Activated CD8-positive, alpha-beta memory T cell treated with anti-CD3 and anti-CD28 coated beads, Interleukin-2, amount 50 U/mL, for 24 hours (primary cell): ENCODE data around the gene SERPINB5.

Experiments
- DNase-seq: peaks from one replicate; pipeline ENCODE4 v3.0.0-alpha.2; 2020; ENCODE audit errors: extremely low read depth

Gene SERPINB5

DNA sequence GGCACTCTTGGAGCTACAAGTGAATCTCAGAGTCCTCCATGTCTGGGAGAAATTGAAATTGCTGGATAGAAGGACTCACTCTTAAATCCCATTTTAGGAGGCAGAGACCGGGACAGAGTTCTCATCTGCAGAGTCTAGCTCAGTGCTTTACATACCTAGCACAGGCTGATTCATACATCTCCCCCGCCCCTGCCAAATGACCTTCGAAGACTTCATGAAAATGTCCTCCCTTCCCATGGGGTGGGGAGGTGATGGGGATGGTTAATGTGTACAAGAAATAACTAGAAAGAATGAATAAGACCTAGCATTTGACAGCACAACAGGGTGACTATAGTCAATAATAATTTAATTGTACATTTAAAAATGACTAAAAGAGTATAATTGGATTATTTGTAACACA is 8.2 kb upstream of the SERPINB5 start:
- no peak for DNase-seq

DNA sequence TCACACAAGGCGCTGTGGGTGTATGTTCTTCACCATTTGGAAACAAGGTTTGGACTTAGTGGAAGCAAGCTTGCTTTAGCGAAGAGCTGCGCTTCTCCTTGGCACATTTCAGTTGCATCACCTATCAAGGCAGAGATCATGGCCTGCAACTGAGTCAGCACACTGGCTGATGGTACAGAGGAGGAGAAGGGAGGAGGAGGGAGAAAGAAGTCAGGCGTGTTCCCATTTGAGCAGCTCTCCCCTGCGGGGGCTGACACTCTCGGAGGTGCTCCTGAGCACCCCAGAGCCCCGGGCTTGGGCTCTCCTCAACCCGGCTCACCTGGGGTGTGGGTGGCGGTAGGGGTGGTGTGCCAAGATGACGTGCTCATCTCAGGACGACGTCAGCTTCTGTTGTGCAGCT is 6.0 kb upstream of the SERPINB5 start:
- DNase-seq: no peak

GRCh38 chr18:63472380-63472779 is 4.4 kb upstream of the SERPINB5 start:
- no peak for DNase-seq

- no peak for DNase-seq
These were observed 442 bp downstream of the SERPINB5 start for GRCh38 chr18:63477200-63477599.

- no peak for DNase-seq
These were observed 1.2 kb downstream of the SERPINB5 start for GRCh38 chr18:63477968-63478367.

DNA sequence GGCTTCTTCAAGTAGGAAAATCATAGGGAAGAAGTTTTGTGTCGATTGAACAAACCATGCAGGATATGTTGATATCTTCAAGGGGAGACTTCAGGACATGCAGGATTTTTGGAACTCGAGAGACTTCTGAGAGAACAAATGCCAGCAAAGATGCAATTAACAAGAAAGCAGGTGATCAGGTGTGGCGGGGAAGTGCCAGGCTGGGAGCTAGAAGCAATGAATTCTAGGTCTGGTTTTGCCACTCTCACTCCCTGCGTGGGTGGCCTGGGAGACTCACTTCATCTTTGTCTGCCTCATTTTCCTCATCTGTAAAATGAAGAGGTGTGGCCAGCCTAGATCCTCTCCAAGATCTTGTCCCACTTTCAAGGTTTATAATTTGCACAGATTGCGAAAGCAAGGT is 3.1 kb downstream of the SERPINB5 start:
- DNase-seq: no peak

DNA sequence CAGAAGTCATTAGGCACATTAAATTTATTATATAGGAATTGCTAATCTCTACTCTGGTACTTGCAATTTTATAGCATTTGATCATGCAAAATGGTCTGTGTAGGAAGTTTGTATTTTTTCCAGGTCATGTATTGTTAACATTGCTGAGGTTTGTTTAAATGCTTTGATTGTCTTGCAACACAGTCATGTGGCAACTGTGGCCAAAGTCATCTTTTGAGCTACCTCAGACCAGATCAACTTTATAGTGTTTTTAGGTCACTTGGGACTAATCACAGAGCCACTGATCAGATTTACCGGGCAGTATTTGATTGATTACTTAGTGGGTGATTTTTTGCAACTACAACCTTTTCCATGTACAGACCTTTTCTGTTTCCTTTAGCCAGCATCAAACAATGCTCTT is 3.7 kb downstream of the SERPINB5 start:
- DNase-seq: no peak

GRCh38 chr18:63480915-63481314 is 4.2 kb downstream of the SERPINB5 start:
- DNase-seq: no peak

GRCh38 chr18:63487676-63488075 is 10.9 kb downstream of the SERPINB5 start:
- no peak for DNase-seq

DNA sequence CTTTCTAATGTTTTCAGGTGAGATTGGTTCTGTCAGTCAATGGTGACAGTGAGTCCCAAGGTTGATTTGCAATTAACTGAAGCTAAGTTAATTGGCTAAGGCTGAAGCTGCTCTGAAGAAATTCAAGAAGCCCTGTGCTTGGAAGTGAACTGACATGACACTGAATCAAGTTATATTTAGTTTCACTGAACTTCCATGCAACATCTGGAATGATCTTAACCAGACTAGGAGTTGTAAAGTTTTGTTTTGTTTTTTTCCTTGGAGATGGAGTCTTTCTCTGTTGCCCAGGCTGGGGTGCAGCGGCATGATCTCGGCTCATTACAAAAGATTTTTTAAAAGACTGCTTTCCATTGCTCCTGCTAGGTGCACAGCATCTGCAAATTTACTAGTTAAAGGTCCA is 11.4 kb downstream of the SERPINB5 start:
- DNase-seq: no peak

DNA sequence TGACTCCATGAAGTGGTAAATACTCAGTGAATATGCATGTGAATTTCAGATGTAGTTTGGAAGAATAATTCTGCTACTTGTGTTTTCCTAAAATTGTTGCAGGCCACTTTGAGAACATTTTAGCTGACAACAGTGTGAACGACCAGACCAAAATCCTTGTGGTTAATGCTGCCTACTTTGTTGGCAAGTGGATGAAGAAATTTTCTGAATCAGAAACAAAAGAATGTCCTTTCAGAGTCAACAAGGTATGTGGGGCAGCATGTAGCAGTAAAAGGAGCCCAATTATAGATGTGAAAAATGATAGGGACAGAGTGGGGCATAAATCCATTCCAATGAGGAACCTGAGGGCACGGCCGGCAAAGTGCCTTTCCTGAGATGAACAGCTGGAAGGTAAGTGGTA is 16.1 kb downstream of the SERPINB5 start:
- DNase-seq: no peak

- DNase-seq: no peak
These were observed 18.9 kb downstream of the SERPINB5 start for GRCh38 chr18:63495675-63496074.

DNA sequence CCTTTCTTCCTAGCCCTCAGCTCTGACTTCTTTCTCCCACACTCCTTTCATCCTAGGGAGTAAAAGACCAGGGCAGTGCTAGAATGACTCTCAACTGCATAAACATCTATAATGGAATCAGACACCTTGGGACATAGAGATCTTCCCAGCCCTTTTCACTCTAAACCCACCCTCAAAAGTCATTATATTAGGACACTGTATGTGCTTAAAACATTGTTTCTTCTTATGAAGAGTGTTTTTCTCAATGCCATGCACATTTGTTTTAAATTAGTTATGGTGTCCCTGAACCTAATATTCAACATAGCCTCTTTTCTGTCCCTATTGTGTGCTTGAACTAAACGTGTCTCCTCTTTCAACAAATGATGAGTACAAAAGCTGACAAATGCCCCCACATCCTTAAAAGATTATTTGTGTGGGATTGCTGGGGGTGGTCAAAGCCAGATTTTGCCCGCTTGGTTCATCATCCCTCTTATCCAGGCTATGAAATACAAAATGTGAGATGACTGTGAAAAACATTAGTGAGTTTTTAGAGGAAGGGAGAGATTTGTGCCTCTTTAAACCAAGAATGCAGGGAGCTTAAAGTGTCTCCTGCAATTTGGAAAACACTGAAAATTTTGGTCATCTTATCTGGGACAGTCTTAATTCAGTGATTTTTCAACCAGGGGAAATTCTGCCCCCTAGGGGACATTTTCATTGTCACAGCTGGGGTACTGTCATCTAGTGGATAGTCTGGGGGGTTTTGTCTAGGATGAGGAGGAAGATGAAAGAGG is 29.0 kb downstream of the SERPINB5 start:
- no peak for DNase-seq

- no peak for DNase-seq
These were observed 29.5 kb downstream of the SERPINB5 start for GRCh38 chr18:63506336-63506646.

DNA sequence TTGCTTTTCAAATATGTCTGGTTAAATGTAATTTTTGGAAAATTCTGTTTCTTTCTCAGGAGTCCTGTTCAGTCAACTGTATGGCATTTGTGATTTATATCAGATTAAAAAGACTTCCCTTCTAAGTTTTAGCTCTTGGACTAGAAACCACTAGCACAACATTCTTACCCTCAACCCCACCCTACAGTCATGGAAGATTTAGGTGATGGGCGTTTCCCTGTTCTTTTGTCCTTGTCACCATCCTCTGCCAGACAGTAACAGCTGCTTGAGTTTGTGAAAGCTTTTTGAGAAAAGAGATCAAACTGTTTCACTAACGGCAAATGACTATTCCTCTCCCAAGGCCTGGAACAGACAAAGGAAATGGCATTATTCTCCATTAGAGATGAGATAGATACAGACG is 31.8 kb downstream of the SERPINB5 start:
- DNase-seq: no peak

GRCh38 chr18:63511285-63511684 is 34.5 kb downstream of the SERPINB5 start:
- DNase-seq: no peak

DNA sequence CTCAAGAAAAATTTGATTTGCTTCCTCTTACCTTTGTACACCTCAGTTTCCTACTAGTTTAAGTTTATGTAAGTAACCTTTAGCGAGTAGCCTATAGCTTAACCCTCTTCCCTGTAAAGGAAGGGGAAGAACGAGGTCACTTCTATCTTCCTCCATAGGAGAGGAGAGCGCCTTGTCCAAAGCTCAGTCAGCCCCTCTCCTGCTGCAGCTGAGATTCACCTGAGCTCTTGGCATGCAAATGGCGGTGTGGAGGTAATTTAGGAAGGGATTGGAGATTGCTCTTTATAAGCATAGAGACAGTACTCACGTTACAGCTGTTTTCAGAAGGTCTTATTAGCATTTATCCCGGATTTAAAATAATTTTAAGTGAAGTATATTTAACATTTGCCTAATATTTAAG is 37.6 kb downstream of the SERPINB5 start:
- DNase-seq: no peak

GRCh38 chr18:63514888-63515678 is 38.3 kb downstream of the SERPINB5 start:
- no peak for DNase-seq

- no peak for DNase-seq
These were observed 39.0 kb downstream of the SERPINB5 start for GRCh38 chr18:63515801-63516200.

DNA sequence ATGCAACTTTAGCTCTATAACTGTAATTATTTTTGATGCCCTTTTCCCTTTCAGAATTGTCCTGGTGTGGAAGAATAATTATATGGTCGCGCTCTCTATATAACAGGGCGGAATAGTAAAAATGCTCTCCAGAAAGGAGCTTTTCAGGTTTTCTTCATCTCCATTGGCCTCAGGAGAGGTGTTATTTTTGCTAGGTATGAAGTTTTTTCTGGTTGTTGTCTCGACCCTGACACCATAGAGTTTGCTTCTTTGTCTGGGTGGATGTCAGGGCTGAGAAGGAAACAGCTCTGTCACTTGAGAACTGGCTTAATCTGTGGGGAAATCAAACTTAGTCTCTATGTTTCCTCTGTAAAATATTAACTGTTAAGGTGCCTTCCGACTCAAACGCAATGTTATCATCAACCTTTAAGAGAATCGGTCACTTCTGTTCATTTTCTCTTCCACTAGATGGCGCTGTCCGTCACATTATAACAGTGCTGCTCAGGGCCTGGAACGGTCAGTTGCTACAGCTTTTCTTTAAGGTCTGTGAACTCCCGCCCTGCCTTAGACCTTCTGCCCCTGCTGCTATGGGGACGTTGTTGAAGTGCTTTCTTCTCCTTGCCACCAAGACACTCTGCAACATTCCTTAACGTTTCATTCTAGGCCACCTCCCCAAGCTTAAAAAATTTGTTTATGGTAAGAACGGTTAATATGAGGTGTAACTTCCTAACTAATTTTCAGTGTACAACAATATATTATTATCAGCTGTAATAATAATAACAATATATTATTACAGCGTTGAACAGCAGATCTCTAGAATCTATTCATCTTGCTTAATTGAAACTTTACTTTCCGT is 41.6 kb downstream of the SERPINB5 start:
- DNase-seq: peak; percentile 15

- no peak for DNase-seq
These were observed 43.4 kb downstream of the SERPINB5 start for GRCh38 chr18:63520053-63520685.

DNA sequence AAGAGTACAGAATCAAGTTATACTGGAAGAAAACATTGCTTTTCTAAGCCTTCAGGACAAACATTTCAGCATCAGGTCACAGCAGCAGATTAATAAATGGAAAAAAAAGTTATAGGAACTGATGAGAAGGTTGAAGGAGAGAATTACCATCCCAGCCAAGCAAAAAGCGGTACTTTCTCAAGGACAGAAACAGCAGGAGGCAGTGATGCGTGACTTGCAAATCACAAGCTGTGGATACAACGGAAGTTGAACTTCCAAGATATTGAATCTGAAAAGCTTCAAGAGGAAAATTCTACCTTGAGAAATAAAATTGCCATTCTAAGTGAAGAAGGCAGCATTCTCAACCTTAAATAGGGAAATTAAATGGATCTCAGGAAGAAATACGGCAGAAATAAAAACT is 46.9 kb downstream of the SERPINB5 start:
- no peak for DNase-seq
